ENCODE measurements around the gene BLNK.
A peak's percentile ranks its signal among the peaks of the same experiment; 100 is the strongest.
"Not testable (repeated sequence)": the region's sequence is repeated elsewhere in the genome, so short reads cannot be mapped to it uniquely, and the experiment has no call there.

BLNK gene

GRCh38 chr10:96218826-96219225, 52.5 kb downstream of the BLNK start:
- DNase-seq, result no peak

GRCh38 chr10:96217711-96218110, 53.7 kb downstream of the BLNK start:
- no peak for DNase-seq

- DNase-seq, result no peak
Observed at GRCh38 chr10:96216775-96217174, 54.6 kb downstream of the BLNK start.

GRCh38 chr10:96212911-96213310, 58.5 kb downstream of the BLNK start:
- no peak for DNase-seq

- no peak for DNase-seq
Observed at GRCh38 chr10:96211764-96212163, 59.6 kb downstream of the BLNK start.

- DNase-seq, result no peak
Observed at GRCh38 chr10:96208946-96209345, 62.4 kb downstream of the BLNK start.

- DNase-seq, result no peak
Observed at GRCh38 chr10:96208271-96208670, 63.1 kb downstream of the BLNK start.

GRCh38 chr10:96205580-96205979, 65.8 kb downstream of the BLNK start:
- no peak for DNase-seq

- no peak for DNase-seq
Observed at GRCh38 chr10:96201525-96201924, 69.8 kb downstream of the BLNK start.

GRCh38 chr10:96189505-96189904, 81.9 kb downstream of the BLNK start:
- DNase-seq, result not testable (repeated sequence)

- DNase-seq, result no peak
Observed at GRCh38 chr10:96188916-96189315, 82.5 kb downstream of the BLNK start.

- no peak for DNase-seq
Observed at GRCh38 chr10:96188421-96188820, 82.9 kb downstream of the BLNK start.

- no peak for DNase-seq
Observed at GRCh38 chr10:96176985-96177384, 94.4 kb downstream of the BLNK start.

GRCh38 chr10:96172666-96173065, 98.7 kb downstream of the BLNK start:
- no peak for DNase-seq

GRCh38 chr10:96170230-96170629, 101.1 kb downstream of the BLNK start:
- DNase-seq, result no peak

GRCh38 chr10:96168546-96168945, 102.8 kb downstream of the BLNK start:
- DNase-seq, result no peak

- DNase-seq, result no peak
Observed at GRCh38 chr10:96165726-96166125, 105.6 kb downstream of the BLNK start.

GRCh38 chr10:96153070-96153469, 118.3 kb downstream of the BLNK start:
- DNase-seq, result peak; percentile 51

GRCh38 chr10:96152437-96152836, 118.9 kb downstream of the BLNK start:
- peak; percentile 64 for DNase-seq
